ENCODE measurements around the gene GPR17. TPM values are rescaled to one million over a fixed set of nuclear protein-coding genes. Genes with fewer than 3 reads are reported as not detected.

GPR17 gene
- total and polyA plus RNA-seq, 9 of the 15 experiments (the other 6 are each of a cell fraction or from before 2014, with no cell fraction given) = not detected

- peaks cover 0 to 26% of the 10 kb centered on the region in 2 experiments; a peak in 3 of 5 replicates for H3K4me1 ChIP-seq (replicated peaks in 1 of 2; ENCODE audit: control insufficient read depth in 2 of 2, insufficient read depth in 2 of 2, low read length in 2 of 2)
- H4K20me1 ChIP-seq (replicated peaks; ENCODE audit: control insufficient read depth, insufficient read depth, low read length) = peaks cover 8% of the 10 kb centered on the region; the same call in 1 of the 2 replicates
- no peak overlapping the region for H3K4me3 ChIP-seq
- in situ Hi-C loops (cut with MboI) = no loop called here
- intact Hi-C loops (cut with micrococcal nuclease) = no loop called here
- H2AFZ ChIP-seq (ENCODE audit: low read depth, low read length) = no peak overlapping the region
- no peak overlapping the region for H3K4me2 ChIP-seq (ENCODE audit: insufficient read depth, low read length)
- no peak overlapping the region for H3K9ac ChIP-seq (ENCODE audit: insufficient read depth in 1 of 2, low read depth in 2 of 2, low read length in 2 of 2)
- no peak for FAIRE-seq
- no peaks in the 10 kb centered on the region for H3K79me2 ChIP-seq (ENCODE audit: control insufficient read depth, insufficient read depth, low read length)
- no peaks in the 10 kb centered on the region for H3K36me3 ChIP-seq (ENCODE audit: control insufficient read depth, insufficient read depth, low read length)
- no peak for ATAC-seq
- no peak for DNase-seq (ENCODE audit: extremely low read depth in 1 of 4, low spot score in 3 of 4)
- CTCF ChIA-PET (ENCODE audit: low intra/inter-chr PET ratio) = no interaction called here
- POLR2A ChIA-PET = interaction anchor here (0.6 to 1.0 kb wide), 5 partner anchors 11 to 51 kb away, joined by 3 read pairs; no protein-coding TSS in a partner anchor
- BruUV-seq (replicated peaks) = no TSS peak
- H3K27ac ChIP-seq (ENCODE audit: extremely low read depth, low read depth, low read length) = no peak overlapping the region
- no peaks in the 10 kb centered on the region for H3K9me3 ChIP-seq (replicated peaks; ENCODE audit: control insufficient read depth, insufficient read depth, low read depth, low read length)
- WGBS (ENCODE audit: insufficient coverage, low coverage, missing lambda C conversion rate) = 0% methylated on average over 2 of the region's 2 CpGs
- H3K27me3 ChIP-seq (ENCODE audit: control insufficient read depth in 2 of 2, insufficient read depth in 2 of 2, low read length in 2 of 2) = peaks cover 38 to 85% of the 10 kb centered on the region in 2 experiments; a peak in 4 of 5 replicates
- H3K9me1 ChIP-seq (ENCODE audit: control insufficient read depth, insufficient read depth, low read length) = no peaks in the 10 kb centered on the region
- no peak for TF ChIP-seq FOXJ2 (tag; IDR thresholded peaks at IDR 0.05)
- no peak for TF ChIP-seq FOSL1 (tag; conservative IDR thresholded peaks at IDR 0.05)
- no peak for TF ChIP-seq CREB3 (tag; conservative IDR thresholded peaks at IDR 0.05; ENCODE audit: low read depth)
- TF ChIP-seq ZBTB1 (CRISPR knock-in tag; IDR thresholded peaks at IDR 0.05; ENCODE audit: borderline replicate concordance, low read depth) = no peak
- no peak for TF ChIP-seq THAP7 (CRISPR knock-in tag; IDR thresholded peaks at IDR 0.05)
- TF ChIP-seq HCFC1 (IDR thresholded peaks at IDR 0.05; ENCODE audit: low read depth, low read length) = no peak
- TF ChIP-seq SMAD2 (IDR thresholded peaks at IDR 0.05; ENCODE audit: low read depth, low read length) = no peak
- TF ChIP-seq PRPF4 (IDR thresholded peaks at IDR 0.05; ENCODE audit: insufficient read depth, low read depth, low read length, poor library complexity, severe bottlenecking) = no peak
- no peak for TF ChIP-seq RFX5 (IDR thresholded peaks at IDR 0.05; ENCODE audit: low read depth, low read length)
- no peak for TF ChIP-seq ZNF696 (CRISPR knock-in tag; conservative IDR thresholded peaks at IDR 0.05)
- TF ChIP-seq RAD21 (CRISPR knock-in tag; conservative IDR thresholded peaks at IDR 0.05 in 1 of 2, IDR thresholded peaks at IDR 0.05 in 1 of 2) = no peak
- no peak for TF ChIP-seq NCOR1 (IDR thresholded peaks at IDR 0.05)
- TF ChIP-seq MAFG (tag; conservative IDR thresholded peaks at IDR 0.05) = no peak
- no peak for TF ChIP-seq HDAC3 (IDR thresholded peaks at IDR 0.05; ENCODE audit: borderline replicate concordance, partially characterized antibody)
- TF ChIP-seq ZNF512 (tag; IDR thresholded peaks at IDR 0.05) = no peak
Measured at GRCh38 chr2:127625572-127625951, 20.4 kb upstream of the GPR17 start.

Data from K562 (cell line).